Natural killer cell (primary cell): ENCODE data around the gene SARNP. TPM values are rescaled to one million over a fixed set of nuclear protein-coding genes. Genes with fewer than 3 reads are reported as not detected.
A peak's percentile ranks its signal among the peaks of the same experiment; 100 is the strongest.

Experiments
- ATAC-seq, 3 donors: fragments of 150-1000 bp in 2 of 3; fragments of 200-7000 bp in 1 of 3; cut with Tn5 transposase; 1 replicate in 1 of 3; 2 replicates in 2 of 3; pipeline ENCODE4 v1.10.0; 2021; ENCODE audit warnings: mild to moderate bottlenecking in 2 of 3, moderate library complexity in 2 of 3
- DNase-seq, 2 donors: peaks; one replicate each; pipeline versions ENCODE4 v3.0.0 to v3.0.0-alpha.2; 2013 to 2021; ENCODE audit warnings: mixed read lengths in 1 of 2
- H3K27ac ChIP-seq: one replicate; pipeline ENCODE4 v1.5.1; 2013; ENCODE audit warnings: mild to moderate bottlenecking, low read length
- H3K27me3 ChIP-seq: one replicate; pipeline ENCODE4 v1.6.1; 2013; ENCODE audit warnings: low read length; ENCODE audit not compliant: control insufficient read depth, insufficient read depth
- H3K36me3 ChIP-seq: one replicate; pipeline ENCODE4 v1.6.1; 2013; ENCODE audit warnings: low read length; ENCODE audit not compliant: control insufficient read depth, insufficient read depth
- H3K4me1 ChIP-seq: one replicate; pipeline ENCODE4 v1.6.1; 2013; ENCODE audit warnings: low read length; ENCODE audit not compliant: control insufficient read depth, insufficient read depth
- H3K4me3 ChIP-seq: one replicate; pipeline ENCODE4 v1.5.1; 2013; ENCODE audit warnings: low read length
- H3K9me3 ChIP-seq: one replicate; pipeline ENCODE4 v1.6.1; 2013; ENCODE audit warnings: low read length; ENCODE audit not compliant: control insufficient read depth, insufficient read depth
- H3K27ac Mint-ChIP-seq, 2 donors: one replicate each; pipeline ENCODE4 v1.8.0; 2022; ENCODE audit warnings: mild to moderate bottlenecking in 2 of 2, mixed read lengths in 2 of 2, moderate library complexity in 1 of 2
- H3K27me3 Mint-ChIP-seq, 2 donors: one replicate each; pipeline ENCODE4 v1.8.0; 2022; ENCODE audit warnings: low read depth in 2 of 2, mixed read lengths in 2 of 2
- H3K36me3 Mint-ChIP-seq: one replicate; pipeline ENCODE4 v1.8.0; 2022; ENCODE audit warnings: mixed read lengths
- H3K4me1 Mint-ChIP-seq, 2 donors: one replicate each; pipeline ENCODE4 v1.8.0; 2022; ENCODE audit warnings: mixed read lengths in 2 of 2
- H3K4me3 Mint-ChIP-seq: one replicate; pipeline ENCODE4 v1.8.0; 2022; ENCODE audit warnings: mild to moderate bottlenecking, moderate library complexity, mixed read lengths
- H3K9me3 Mint-ChIP-seq, 2 donors: one replicate each; pipeline ENCODE4 v1.8.0; 2022; ENCODE audit warnings: mixed read lengths in 2 of 2
- CTCF ChIP-seq: fragments of 200-600 bp; IDR thresholded peaks from one replicate; pipeline ENCODE4 v1.8.0; 2022; ENCODE audit warnings: antibody characterized with exemption
- WGBS: methylation state at CpG from one replicate; pipeline ENCODE4 v1.1.7; 2013; ENCODE audit warnings: missing lambda C conversion rate; ENCODE audit not compliant: insufficient coverage; 5-methylcytosine and 5-hydroxymethylcytosine counted together
- intact Hi-C: fragments of 100-400 bp; cut with micrococcal nuclease; formaldehyde crosslinking; loops from one replicate; pipeline ENCODE4 v1.14.2; 2022
- total RNA-seq, 4 donors: library from RNA; stranded (reverse); fragments of 120-200 nt in 1 of 4; gene quantifications; one replicate each; pipeline versions ENCODE4 v1.2.3 to v1.2.4, GENCODE V29; 2013 to 2022

The SARNP gene
- total RNA-seq, 3 donors from 2014 or later (not counting 1 experiment from before 2014, with no cell fraction given) = 50.5 to 57.0 (median 51.2) TPM

- Mint-ChIP-seq H3K36me3 (no peaks in the 10 kb centered on the region), H3K27me3 (no peaks in the 10 kb centered on the region), H3K9me3 (no peaks in the 10 kb centered on the region), H3K4me1 (peaks cover 36 to 38% of the 10 kb centered on the region in 2 donors), H3K4me3 (peak overlapping the region; percentile 88), H3K27ac (peak overlapping the region; percentile 86 to 94)
- Histone ChIP-seq H3K9me3 (no peaks in the 10 kb centered on the region), H3K4me3 (peak overlapping the region; percentile 52), H3K27ac (peak overlapping the region; percentile 65), H3K36me3 (no peaks in the 10 kb centered on the region), H3K27me3 (no peaks in the 10 kb centered on the region), H3K4me1 (peaks cover 26% of the 10 kb centered on the region)
- TF ChIP-seq CTCF = peak; percentile 95
- DNase-seq (peak; percentile 42 to 92), ATAC-seq (peak; percentile 62 to 76 (median 65))
- intact Hi-C loops = loop anchor here (1.0 to 10.0 kb wide), 9 partner anchors 8 to 446 kb away; partner anchors contain the start of genes ORMDL2, RPS26, SARNP and SMARCC2
- 0% methylated on average over 14 of the region's 14 CpGs for WGBS
Measured at GRCh38 chr12:55738123-55739024, 79.2 kb downstream of the SARNP start.

- ATAC-seq (no peak), DNase-seq (no peak)
- Mint-ChIP-seq H3K4me3 (peak overlapping the region; percentile 88), H3K4me1 (peaks cover 33 to 36% of the 10 kb centered on the region in 2 donors), H3K27me3 (no peaks in the 10 kb centered on the region), H3K27ac (peak overlapping the region; percentile 86 to 94), H3K36me3 (no peaks in the 10 kb centered on the region), H3K9me3 (no peaks in the 10 kb centered on the region)
- Histone ChIP-seq H3K36me3 (no peaks in the 10 kb centered on the region), H3K4me3 (no peak overlapping the region), H3K27me3 (no peaks in the 10 kb centered on the region), H3K4me1 (peaks cover 27% of the 10 kb centered on the region), H3K27ac (peak overlapping the region; percentile 65), H3K9me3 (no peaks in the 10 kb centered on the region)
- TF ChIP-seq CTCF = no peak
- 34% methylated on average over 2 of the region's 4 CpGs for WGBS
- intact Hi-C loops = loop anchor here (1.0 to 10.0 kb wide), 9 partner anchors 7 to 447 kb away; partner anchors contain the start of genes ORMDL2, RPS26, SARNP and SMARCC2
Measured at GRCh38 chr12:55737581-55738122, 79.9 kb downstream of the SARNP start.

GRCh38 chr12:55736780-55737580 lies 80.5 kb downstream of the SARNP start:
- Histone ChIP-seq H3K4me1 (peaks cover 30% of the 10 kb centered on the region), H3K36me3 (no peaks in the 10 kb centered on the region), H3K9me3 (no peaks in the 10 kb centered on the region), H3K27ac (no peak overlapping the region), H3K4me3 (no peak overlapping the region), H3K27me3 (no peaks in the 10 kb centered on the region)
- peak; percentile 31 to 54 (median 49) for ATAC-seq
- Mint-ChIP-seq H3K4me1 (peaks cover 29 to 32% of the 10 kb centered on the region in 2 donors), H3K9me3 (no peaks in the 10 kb centered on the region), H3K36me3 (no peaks in the 10 kb centered on the region), H3K27me3 (no peaks in the 10 kb centered on the region), H3K4me3 (peak overlapping the region; percentile 76), H3K27ac (peak overlapping the region; percentile 86 to 94)
- WGBS = 70% methylated on average over 6 of the region's 6 CpGs
- intact Hi-C loops = loop anchor here (5.0 to 10.0 kb wide), 3 partner anchors 80 to 448 kb away; partner anchors contain the start of genes ORMDL2, SARNP and SMARCC2
- peak; percentile 44 to 75 for DNase-seq
- peak; percentile 48 for TF ChIP-seq CTCF
